Stimulated activated CD4-positive, alpha-beta T cell treated with anti-CD3 and anti-CD28 coated beads, Interleukin-12 subunit alpha, Interleukin-12 subunit beta, amount 100 ng/mL, for 48 hours (primary cell): ENCODE results near the gene ZMAT2.
"Not testable (repeated sequence)": the region's sequence is repeated elsewhere in the genome, so short reads cannot be mapped to it uniquely, and the experiment has no call there.

ENCODE experiments used
- DNase-seq, 3 donors: peaks; one replicate each; pipeline ENCODE4 v3.0.0-alpha.2; 2020; ENCODE audit warnings: low read depth in 2 of 3, low spot score in 1 of 3

Gene ZMAT2, protein sequence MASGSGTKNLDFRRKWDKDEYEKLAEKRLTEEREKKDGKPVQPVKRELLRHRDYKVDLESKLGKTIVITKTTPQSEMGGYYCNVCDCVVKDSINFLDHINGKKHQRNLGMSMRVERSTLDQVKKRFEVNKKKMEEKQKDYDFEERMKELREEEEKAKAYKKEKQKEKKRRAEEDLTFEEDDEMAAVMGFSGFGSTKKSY

DNA sequence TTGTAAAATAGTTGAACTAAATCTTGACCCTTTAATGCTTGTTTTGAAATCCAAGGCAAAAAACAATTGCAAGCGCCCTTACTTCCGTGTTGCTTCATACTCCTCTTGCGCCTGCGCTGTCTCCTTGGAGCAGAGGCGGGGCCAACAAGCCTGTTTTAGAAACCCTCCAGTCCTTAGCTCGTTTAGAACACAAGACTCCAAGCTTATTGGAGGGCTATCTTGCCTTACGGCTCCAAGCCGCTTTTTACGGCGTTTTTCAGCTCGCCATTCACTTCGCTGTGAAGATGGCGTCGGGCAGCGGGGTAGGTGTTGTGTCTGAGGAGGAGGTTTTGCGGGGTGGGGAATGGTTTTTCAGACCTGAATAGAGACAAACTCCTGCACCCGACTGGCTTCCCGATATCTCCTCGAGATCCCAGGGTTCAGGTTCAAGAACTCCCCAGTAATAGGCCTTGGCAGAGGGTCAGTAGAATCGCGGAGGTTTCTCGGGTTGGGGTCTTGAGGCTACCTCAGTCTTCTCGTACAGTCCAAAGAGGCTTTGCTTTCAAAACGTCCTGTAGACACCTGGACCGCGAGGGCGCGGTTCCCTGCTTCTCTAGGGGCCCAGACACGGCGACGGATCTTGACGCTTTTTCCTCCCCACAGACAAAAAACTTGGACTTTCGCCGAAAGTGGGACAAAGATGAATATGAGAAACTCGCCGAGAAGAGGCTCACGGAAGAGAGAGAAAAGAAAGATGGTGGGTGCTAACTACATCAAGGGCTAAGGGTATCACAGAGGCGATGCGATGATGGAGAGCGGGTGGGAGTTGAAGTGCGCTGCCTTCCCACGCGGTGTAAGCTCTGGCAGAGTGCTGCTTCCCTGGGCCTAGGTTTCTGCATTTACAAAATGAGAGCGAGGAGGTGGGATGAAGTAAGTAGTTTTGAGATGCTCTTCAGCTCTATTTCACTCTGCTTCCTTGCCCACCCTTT lies at the start of gene ZMAT2:
Gene ZMAT2, plus strand, starts transcription at position 271 of the 968 bp plus-strand sequence. Its CDS starts 14 bp downstream, at position 285.
- DNase-seq: peak; percentile 87 to 88 (median 87)

DNA sequence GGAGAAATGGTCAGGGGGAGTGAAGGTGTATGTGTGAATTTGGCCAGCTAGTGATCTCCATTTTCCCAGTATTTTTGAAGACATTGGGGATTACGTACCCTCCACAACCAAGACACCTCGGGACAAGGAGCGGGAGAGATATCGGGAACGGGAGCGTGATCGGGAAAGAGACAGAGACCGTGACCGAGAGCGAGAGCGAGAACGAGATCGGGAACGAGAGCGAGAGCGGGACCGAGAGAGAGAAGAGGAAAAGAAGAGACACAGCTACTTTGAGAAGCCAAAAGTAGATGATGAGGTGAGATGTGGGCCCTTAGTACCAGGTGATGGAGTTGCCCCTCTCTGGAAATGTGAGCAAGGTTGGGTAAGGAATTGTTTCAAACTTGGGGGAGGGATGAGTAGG lies 41.4 kb upstream of the ZMAT2 start:
- no peak for DNase-seq

DNA sequence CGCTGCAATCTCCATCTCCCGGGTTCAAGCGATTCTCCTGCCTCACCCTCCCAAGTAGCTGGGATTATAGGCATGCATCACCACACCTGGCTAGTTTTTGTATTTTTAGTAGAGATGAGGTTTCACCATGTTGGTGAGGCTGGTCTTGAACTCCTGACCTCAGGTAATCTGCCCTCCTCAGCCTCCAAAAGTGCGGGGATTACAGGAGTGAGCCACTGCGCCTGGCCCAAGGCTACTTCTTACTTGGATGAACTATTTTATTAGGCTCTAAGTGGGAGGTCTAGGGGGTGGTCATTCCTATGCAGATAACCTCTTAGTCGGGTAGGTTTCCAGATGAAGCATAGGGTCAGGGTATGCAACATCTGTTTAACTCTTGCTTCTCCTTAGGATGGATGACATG lies 39.9 kb upstream of the ZMAT2 start:
- not testable (repeated sequence) for DNase-seq

DNA sequence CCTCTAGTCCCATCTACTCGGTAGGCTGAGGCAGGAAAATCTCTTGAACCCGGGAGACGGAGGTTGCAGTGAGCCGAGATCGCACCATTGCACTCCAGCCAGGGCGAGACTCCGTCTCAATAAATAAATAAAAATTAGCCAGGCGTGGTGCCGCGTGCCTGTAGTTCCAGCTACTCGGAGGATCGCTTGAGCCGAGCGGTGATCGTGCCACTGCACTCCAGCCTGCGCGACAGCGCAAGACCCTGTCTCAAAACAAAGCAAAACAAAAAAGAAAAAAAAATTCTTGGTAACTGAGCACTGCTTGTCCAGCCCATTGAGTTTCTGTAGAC lies 36.3 kb upstream of the ZMAT2 start:
- DNase-seq: no peak

DNA sequence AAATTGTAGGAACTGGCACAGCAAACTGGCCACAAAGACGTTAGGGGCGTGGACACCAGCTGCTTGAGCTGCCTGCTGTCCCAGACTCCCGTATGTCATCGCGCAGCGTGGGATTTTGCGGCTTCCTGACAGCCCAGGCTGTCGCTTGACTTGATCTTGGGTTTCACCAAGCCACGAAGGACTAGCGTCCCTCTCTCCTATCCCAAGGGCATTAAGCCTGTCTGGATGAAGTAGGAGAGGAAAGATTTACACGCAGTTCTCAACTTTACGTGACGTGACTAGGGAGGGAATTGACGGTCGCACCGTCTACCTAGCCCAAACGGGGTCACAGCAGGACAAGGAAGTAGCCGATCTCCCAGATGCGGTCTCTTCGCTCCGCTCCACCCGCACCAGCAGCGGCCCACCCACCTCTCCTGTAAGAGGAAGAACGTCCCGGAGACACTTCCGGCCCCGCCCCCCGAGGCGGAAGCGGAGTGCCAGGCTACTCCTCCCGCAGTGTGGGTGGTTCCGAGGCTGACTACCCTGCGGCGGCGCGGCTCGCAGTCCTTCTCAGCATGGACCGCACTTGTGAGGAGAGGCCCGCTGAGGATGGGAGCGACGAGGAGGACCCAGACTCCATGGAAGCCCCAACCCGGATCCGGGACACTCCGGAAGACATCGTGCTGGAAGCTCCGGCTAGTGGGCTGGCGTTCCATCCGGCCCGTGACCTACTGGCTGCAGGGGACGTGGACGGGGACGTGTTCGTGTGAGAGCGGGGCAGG lies 35.7 kb upstream of the ZMAT2 start, which contains the start of gene WDR55:
Gene WDR55, plus strand, starts transcription at position 546 of the 761 bp plus-strand sequence. Its CDS starts 9 bp downstream, at position 555.
- peak; percentile 93 to 97 (median 94) for DNase-seq

DNA sequence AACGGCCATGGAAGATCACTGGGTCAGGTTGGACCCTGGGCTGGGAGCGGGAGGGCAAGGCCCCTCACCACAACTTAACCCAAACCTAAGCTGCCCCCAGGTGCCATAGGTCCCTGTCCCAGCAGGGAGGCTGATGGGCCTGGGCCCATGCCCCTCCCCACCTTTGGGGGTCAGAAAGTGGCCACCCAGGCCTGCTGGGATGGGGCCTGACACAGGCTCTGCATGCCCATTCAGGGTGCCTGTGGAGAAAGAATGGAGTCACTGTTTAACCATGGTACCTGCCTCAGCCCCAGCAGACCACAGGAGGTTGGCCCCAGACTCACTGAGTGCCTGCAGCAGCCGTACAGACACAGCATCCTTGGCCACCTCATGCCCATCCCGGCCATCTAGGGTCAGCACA lies 29.2 kb upstream of the ZMAT2 start:
- not testable (repeated sequence) for DNase-seq

DNA sequence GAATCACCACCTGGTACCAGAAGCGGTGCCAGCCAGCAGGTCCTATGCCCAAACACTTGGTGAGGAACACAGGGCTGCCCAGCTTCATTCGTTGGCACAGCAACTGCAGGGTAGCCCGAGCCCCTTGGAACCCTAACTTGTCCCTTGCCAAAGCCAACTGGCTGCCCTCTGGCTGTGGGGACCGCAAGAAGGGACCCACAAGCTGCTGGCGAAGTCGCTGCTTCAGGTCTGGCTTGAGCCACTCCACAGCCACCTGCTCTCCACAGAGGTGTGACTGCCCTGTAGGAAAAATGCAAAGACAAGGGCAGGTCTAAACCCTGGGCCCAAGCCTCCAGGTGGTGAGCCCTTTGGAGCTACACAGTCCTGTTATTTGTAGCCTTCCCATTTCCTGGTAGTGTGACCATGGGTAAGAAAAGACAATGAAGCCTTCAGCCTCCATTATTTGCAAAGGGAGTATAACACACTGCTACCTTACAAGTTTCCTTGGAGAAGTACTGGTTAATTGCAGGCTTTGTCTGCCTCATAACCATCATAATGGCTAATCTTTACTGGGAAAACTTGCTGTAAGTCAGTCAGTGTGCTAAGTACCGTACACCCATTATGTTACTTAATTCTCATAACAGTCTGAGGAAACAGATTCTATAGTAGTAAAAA lies 28.6 kb upstream of the ZMAT2 start:
- DNase-seq: no peak

DNA sequence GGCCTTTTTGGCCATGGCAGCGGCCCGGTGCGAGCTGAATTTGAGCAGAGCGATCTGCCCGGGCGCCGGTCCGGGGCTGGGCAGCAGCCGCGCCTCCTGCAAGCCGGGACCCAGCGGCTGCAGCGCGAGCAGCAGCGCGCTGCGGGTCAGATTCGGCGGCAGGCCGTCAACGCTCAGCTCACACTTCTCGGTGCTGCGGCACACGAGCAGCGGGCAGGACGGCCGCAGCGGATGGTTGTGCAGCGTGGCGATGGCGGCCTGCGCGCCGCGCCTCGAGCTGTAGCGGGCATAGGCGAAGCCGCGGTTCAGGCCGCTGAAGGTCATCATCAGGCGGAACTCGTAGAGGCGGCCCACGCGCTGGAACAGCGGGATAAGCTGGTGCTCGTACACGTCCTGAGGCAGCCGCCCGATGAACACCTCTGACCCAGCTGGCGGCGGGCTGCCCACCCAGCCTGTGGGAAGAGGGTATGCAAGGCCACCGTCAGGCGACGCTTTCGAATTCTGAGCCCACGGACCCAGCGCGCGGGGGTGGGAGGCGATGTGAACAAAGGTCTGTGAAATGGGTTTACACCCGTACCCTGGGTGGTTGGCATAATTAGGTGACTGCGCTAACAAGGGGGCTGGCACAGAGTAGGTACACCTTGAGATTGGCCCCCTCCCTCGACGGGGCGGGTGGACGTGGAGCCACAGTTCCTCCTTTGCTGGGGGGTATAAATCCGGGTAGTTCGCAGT lies 27.6 kb upstream of the ZMAT2 start:
- DNase-seq: no peak

DNA sequence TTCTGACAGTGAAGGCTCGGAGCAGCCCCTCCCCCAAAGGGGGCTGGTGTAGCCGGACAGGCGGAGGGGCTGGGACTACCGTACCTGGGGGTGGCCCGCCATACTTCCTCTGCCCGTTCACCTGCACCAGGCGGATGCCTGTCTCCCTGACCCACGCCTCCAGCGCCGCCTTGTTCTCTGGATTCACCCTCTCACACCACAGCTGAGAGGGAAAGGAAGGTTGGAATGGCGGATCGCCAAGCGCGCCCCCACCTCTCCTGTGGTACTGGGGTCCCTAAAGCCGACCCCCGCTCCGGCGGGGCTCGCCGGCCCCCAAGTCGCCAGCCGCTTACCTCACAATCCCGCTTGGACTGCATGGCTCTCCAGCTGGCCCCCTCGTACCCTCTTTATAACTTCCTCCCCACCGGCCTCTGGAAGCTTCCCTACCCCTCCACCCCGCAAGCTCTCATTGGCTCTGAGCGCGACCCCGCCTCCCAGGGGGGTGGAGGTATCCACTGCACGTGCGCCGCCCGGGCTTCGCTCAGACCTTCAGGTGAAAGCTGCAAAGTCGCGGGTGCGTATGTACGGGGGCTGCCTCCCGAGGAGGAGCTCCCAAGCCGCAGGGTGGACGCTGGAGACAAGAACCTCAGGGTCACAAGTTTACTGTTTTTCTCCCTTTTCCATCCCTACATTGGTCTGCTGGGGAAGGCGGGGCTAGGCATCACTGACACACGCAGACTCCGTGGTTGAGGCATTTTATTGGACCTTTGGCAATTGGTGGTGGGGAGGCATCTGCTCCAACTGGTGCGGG lies 26.9 kb upstream of the ZMAT2 start, which contains the start of gene DND1:
Gene DND1, minus strand, starts transcription at position 390 of the 790 bp plus-strand sequence. Its CDS starts 34 bp downstream, at position 356.
- no peak for DNase-seq

DNA sequence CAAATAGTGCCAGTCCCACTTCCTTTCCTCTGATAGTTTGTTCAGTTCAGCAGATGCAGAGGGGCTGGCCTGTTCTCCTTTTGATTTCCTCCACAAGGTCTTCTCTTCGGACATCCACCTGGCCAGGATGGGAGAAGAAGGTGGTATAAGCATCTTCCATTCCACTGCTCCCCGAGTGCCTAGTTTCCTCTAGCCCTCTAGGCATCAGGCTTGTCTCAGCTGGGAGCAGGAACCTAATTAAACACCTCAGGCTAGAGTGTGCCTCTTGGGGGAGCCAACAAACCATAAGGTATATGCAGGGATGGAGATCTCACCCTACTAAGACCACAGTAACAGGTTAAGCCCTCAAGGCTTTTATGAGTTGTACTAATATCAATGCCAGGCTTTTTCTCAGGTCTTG lies 26.0 kb upstream of the ZMAT2 start:
- DNase-seq: no peak

DNA sequence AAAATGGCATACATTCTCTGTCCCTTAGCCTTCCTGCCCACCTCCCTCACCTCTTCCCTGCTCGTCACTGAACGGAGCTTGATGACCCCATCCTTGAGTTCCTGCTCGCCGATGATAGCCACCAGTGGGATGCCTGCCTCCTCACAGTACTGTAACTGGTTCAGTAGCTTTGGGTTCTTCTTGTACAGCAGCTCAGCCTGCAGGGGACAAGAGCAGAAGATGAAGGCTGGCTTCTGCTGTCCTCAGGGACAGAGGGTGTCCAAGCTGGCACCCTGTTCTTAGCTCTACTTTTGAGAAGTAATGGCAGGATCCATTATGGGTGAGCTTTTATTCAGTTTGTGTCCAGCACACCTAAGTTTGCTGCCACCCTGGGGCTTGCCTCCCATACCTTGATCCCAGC lies 25.6 kb upstream of the ZMAT2 start:
- DNase-seq: no peak

DNA sequence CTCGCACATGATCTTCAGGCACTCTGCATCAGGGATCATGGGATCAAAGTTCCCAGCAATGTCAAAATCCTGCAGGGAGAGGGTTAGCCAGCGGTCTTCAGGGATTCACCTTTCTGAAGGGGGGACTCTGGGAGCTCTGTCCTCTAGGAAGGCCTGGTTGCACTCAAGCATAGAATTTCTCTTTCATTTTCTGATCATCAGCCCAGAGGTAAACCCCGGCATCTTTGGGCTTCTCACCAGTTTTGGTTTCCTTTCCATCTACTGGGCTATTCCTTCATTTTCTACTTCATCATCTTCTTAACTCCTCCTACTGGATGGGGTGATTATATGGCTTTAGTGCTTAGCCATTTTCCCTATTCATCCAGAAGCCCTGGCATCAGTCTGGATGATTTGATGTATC lies 22.3 kb upstream of the ZMAT2 start:
- no peak for DNase-seq

DNA sequence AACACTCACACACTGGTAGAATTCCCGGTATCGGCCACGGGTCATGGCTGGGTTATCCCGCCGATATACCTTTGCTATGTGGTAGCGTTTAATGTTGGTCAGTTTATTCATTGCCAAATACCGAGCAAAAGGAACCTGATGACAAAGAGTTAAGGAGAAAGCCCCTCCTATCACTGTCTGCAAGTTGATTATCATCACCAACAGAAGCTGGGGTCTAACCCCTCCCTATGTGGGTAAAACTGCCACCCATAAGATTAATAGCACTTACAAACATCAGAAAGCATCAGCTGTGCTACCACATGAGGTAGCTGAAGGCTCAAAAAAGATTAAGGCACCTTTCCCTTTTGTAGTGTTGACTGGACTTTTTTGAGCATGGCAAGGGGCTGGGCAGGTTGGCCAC lies 21.3 kb upstream of the ZMAT2 start:
- no peak for DNase-seq

DNA sequence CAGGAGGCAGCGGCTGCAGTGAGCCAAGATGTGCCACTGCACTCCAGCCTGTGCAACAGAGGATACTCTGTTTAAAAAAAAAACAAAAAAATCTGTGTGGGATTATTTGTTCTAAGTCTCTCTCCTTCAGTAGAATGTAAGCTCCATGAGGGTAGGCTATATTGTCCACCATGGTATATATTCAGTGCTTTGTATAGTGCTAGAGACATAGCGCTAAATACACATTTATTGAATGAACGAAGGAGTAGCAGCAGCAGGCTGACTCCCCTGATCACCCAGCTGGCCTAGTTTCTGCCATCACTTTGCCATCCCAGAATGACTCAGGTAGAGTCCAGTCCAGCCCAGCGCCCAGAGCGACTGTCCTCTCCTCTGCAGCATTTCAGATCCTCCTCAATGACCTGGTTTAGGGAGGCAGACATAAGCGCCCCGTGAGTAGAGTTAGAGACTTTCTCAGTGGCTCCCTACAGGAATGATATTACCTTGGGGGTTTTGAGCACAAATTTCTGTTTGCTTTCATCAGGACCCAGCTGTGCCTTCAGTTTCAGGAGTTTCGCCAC lies 9.8 kb upstream of the ZMAT2 start:
- no peak for DNase-seq

DNA sequence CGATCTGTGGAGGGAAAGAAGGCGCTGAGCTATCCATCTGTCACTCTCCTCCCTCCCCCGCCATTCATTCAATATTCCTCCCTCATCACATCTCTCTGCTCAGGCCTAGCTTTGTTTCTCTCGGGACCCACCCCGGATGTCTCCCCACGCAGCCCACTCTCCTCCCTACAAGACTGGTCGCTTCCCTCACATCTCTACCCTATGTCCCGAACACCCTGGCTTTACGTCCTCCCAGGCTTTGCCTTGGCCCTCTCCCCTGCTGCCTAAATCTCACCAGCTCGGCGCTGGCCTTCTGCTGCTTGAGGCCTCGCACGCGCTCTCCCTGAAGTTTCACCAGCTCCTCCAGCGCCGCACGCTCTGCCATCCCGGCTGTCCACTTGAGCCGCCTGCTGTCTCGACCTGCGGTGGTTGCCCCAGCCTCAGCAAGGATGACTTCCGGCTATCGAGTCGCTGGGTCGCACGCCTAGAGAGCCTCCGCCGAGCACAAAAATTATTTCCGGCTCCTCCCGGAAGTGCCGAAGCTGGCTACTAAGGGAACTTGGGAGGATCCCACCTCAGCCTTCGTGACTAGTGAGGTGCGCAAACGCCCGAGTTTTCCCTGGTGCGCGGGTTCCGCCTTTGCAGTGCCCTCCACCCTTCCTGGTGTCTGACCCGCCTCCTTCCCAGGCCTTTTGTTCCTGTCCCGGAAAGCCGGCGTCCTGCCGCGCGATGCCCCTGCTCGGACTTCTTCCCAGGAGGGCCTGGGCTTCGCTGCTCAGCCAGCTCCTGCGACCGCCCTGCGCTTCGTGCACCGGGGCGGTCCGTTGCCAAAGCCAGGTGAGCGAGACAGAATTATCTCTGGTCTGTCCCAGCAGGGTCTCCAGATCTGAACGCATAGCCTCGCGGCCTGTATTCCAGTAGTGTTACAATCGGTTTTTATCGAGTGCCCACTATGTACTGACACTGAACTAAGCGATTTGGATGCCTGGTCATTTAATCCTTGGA lies 9.0 kb upstream of the ZMAT2 start, which contains the start of the genes HARS1 and HARS2:
Gene HARS1, minus strand, starts transcription at position 430 of the 984 bp plus-strand sequence. Its CDS starts 66 bp downstream, at position 364.
Gene HARS2, plus strand, starts transcription at position 515 of the 984 bp plus-strand sequence. Its CDS starts 194 bp downstream, at position 709.
- DNase-seq: peak; percentile 80 to 85 (median 81)

DNA sequence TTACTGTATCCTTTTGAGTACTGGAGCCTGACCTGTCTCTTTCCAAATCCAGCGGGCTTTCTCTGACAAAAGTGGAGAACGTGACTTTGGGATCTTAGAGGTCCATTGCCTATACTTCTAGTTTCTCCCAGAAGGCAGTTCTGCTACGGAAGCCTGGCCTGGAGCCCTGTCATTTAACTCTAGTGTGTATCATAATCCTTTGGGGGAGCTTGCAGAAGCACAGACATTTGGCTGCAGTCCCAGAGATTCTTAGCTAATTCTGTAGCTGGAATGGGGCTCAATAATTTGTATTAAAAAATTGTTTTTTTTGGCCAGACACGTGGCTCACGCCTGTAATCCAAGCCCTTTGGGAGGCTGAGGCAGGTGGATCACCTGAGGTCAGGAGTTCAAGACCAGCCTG lies 6.0 kb upstream of the ZMAT2 start:
- DNase-seq: no peak

DNA sequence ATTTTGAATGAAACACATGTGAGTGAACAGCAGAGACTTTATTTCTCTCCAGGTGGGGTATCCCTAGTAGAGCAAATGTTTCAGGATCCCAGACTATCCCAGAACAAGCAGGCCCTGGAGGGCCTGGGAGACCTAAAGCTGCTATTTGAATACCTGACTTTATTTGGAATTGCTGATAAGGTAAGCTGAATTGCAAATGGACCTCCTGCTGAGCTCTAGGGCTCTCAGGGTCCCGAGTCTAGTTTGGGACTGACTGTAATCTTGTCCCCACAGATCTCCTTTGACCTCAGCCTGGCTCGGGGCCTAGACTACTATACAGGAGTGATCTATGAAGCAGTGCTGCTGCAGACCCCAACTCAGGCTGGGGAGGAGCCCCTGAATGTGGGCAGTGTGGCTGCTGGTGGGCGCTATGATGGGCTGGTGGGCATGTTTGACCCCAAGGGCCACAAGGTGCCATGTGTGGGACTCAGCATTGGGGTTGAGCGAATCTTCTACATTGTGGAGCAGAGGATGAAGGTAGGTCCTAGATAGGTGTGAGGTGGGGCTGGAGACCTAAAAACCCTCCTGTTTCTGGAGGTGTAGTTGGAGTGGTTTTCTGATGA lies 3.3 kb upstream of the ZMAT2 start:
- DNase-seq: no peak
